Cardiac muscle cell (in vitro differentiated cells and primary cell): ENCODE measurements around the gene TP53RK. TPM values are rescaled to one million over a fixed set of nuclear protein-coding genes. Genes with fewer than 3 reads are reported as not detected.

Experiments used
- DNase-seq, 2 donors: peaks; one replicate each; pipeline versions ENCODE4 v3.0.0 to v3.0.0-alpha.2; 2010 to 2017; ENCODE audit warnings: low read depth in 1 of 2, low spot score in 1 of 2
- H3K27ac ChIP-seq: fragments of 200-600 bp; sonication (generic); 2 replicates; pipeline ENCODE4 v1.5.1; 2016
- H3K27me3 ChIP-seq: fragments of 200-600 bp; sonication (generic); 2 replicates; pipeline ENCODE4 v1.6.0; 2016; ENCODE audit warnings: control low read depth
- H3K36me3 ChIP-seq: fragments of 200-600 bp; sonication (generic); 2 replicates; pipeline ENCODE4 v1.5.1; 2016; ENCODE audit warnings: control low read depth
- H3K4me1 ChIP-seq: fragments of 200-600 bp; sonication (generic); 2 replicates; pipeline ENCODE4 v1.8.1; 2017; ENCODE audit warnings: low read depth, mild to moderate bottlenecking, mixed run types
- H3K4me3 ChIP-seq: fragments of 200-600 bp; sonication (generic); 2 replicates; pipeline ENCODE4 v1.5.1; 2016; ENCODE audit warnings: mild to moderate bottlenecking
- H3K9me3 ChIP-seq: fragments of 200-600 bp; sonication (generic); 2 replicates; pipeline ENCODE4 v1.5.1; 2017; ENCODE audit warnings: low read depth, mild to moderate bottlenecking, control low read depth
- CTCF ChIP-seq: IDR thresholded peaks from 2 replicates; pipeline ENCODE4 v1.5.1; 2012; ENCODE audit warnings: low read depth, mild to moderate bottlenecking, low read length
- polyA plus RNA-seq: library from polyadenylated mRNA; unstranded; fragments of >200 nt; fragmentation: Nextera tagmentation; extraction: Ambion mirVana; gene quantifications from 2 replicates; pipeline ENCODE4 v1.2.1, GENCODE V29; 2016
- total RNA-seq: library from RNA; depleted of rRNA; stranded (reverse); fragments of >200 nt; gene quantifications from 2 replicates; pipeline ENCODE4 v1.2.3, GENCODE V29; 2016

TP53RK gene
- total and polyA plus RNA-seq, 2 experiments from 2014 or later, result 15.8 to 19.6 TPM

DNA sequence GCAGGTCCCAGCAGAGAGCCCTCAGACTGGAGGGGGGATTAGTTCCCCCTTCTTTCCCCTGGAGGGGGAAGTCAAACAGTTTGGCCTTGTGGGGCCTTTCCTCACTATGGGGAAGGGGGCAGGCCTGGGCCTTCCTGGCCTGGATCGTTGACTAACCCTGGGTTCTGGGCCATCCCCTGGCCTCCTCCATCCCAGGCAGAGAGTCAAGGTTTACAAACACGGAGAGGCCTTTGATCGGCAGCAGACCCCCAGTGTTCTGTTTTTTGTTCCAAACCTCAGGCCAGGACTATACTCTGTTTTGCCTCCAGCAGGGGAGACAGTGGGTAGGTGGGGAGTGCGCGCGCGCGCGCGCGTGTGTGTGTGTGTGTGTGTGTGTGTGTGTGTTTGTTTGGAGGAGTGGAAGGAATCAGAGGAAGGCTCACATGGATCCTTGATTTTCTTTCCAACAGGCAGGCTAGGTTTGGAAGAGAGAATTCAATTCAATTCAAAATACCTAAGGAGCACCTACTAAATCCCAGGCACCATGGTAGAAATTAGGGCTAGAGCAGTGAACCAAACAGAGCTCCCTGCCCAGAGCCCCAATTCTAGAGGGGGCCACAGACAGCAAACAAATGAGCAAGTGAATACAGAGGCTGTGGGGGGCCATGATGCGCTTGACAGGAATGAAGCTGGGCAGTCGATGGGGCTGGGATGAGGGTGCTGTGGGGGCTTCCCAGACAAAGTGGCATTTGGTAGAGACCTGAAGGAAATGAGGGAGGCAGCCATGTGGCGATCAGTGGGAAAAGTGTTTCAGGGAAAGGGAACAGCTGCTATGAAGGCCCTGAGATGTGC is 14.8 kb downstream of the TP53RK start:
- Histone ChIP-seq H3K27me3 (no peaks in the 10 kb centered on the region), H3K9me3 (no peaks in the 10 kb centered on the region), H3K4me3 (no peak overlapping the region), H3K36me3 (no peaks in the 10 kb centered on the region), H3K27ac (no peak overlapping the region), H3K4me1 (no peaks in the 10 kb centered on the region)
- DNase-seq, result no peak
- no peak for TF ChIP-seq CTCF

- Histone ChIP-seq H3K27me3 (no peaks in the 10 kb centered on the region), H3K27ac (no peak overlapping the region), H3K9me3 (no peaks in the 10 kb centered on the region), H3K4me3 (no peak overlapping the region), H3K4me1 (no peaks in the 10 kb centered on the region), H3K36me3 (no peaks in the 10 kb centered on the region)
- DNase-seq, result no peak
- no peak for TF ChIP-seq CTCF
Observed at GRCh38 chr20:46673394-46674252, 15.6 kb downstream of the TP53RK start.

- H3K4me1 ChIP-seq, result no peaks in the 10 kb centered on the region
- no peaks in the 10 kb centered on the region for H3K9me3 ChIP-seq
- H3K27ac ChIP-seq, result no peak overlapping the region
- no peaks in the 10 kb centered on the region for H3K27me3 ChIP-seq
- TF ChIP-seq CTCF, result no peak
- H3K4me3 ChIP-seq, result no peak overlapping the region
- H3K36me3 ChIP-seq, result no peaks in the 10 kb centered on the region
- DNase-seq, result no peak
Observed at GRCh38 chr20:46672543-46673148, 16.6 kb downstream of the TP53RK start.

DNA sequence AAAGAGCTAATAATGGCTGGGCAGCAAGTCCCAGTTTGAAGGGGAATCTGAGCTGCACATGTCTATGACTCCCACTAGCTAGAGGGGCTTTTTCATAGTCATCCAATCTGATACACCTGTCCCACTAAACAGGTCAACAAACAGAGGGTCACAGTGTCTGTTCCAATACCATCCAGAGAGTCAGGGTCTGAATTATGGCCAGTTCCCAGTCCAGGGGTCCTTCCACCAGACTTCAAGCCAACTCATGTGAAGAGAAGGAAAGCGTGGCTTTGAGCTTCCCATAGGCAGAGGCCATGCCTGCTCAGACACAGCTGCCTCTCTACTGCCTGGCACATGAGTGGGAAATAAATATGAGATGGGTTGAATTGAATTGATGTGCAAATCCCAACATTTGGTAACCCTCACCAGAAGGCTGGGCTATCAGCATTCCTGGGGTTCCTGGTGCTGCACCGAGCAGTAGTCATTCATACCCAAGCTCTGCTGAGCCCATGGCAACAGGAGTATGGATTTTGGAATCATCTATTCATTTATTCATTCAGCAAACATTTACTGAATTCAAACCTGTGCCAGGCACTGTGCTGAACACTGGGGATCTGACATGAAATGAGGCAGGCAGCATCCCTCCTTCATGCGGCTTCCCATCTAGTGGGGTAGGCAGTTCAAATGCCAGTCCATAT is 17.2 kb downstream of the TP53RK start:
- Histone ChIP-seq H3K4me1 (no peaks in the 10 kb centered on the region), H3K27me3 (no peaks in the 10 kb centered on the region), H3K4me3 (no peak overlapping the region), H3K36me3 (no peaks in the 10 kb centered on the region), H3K9me3 (no peaks in the 10 kb centered on the region), H3K27ac (no peak overlapping the region)
- no peak for TF ChIP-seq CTCF
- no peak for DNase-seq
